ENCODE results near the gene AGBL4. TPM values are rescaled to one million over a fixed set of nuclear protein-coding genes. Genes with fewer than 3 reads are reported as not detected.

AGBL4 gene
- total and polyA plus RNA-seq, 9 of the 15 experiments (the other 6 are each of a cell fraction or from before 2014, with no cell fraction given), result 0.11 TPM; not detected in 7

GRCh38 chr1:48687282-48688045, 1336.3 kb downstream of the AGBL4 start:
- ChIA-PET POLR2A (interaction anchor here (0.6 kb wide), 1 partner anchor 9 kb away, joined by 3 read pairs; no protein-coding TSS in a partner anchor), CTCF (ENCODE audit: low intra/inter-chr PET ratio) (interaction anchor here (0.6 kb wide), 1 partner anchor 1646 kb away, joined by 3 read pairs; no protein-coding TSS in a partner anchor)
- H3K9ac ChIP-seq (ENCODE audit: insufficient read depth in 1 of 2, low read depth in 2 of 2, low read length in 2 of 2), result no peak overlapping the region
- WGBS (ENCODE audit: insufficient coverage, low coverage, missing lambda C conversion rate), result 0% methylated on average over 11 of the region's 13 CpGs
- FAIRE-seq, result no peak
- H3K4me3 ChIP-seq, result no peak overlapping the region
- H3K79me2 ChIP-seq (ENCODE audit: control insufficient read depth, insufficient read depth, low read length), result no peaks in the 10 kb centered on the region
- no peaks in the 10 kb centered on the region; a peak in 1 of 5 replicates for H3K27me3 ChIP-seq (ENCODE audit: control insufficient read depth in 2 of 2, insufficient read depth in 2 of 2, low read length in 2 of 2)
- H3K4me1 ChIP-seq (replicated peaks in 1 of 2; ENCODE audit: control insufficient read depth in 2 of 2, insufficient read depth in 2 of 2, low read length in 2 of 2), result no peaks in the 10 kb centered on the region
- no peak for DNase-seq (ENCODE audit: extremely low read depth in 1 of 4, low spot score in 3 of 4)
- in situ Hi-C loops (cut with MboI) (no loop called here), intact Hi-C loops (cut with micrococcal nuclease) (no loop called here)
- no peaks in the 10 kb centered on the region for H3K9me1 ChIP-seq (ENCODE audit: control insufficient read depth, insufficient read depth, low read length)
- no TSS peak for BruUV-seq (replicated peaks)
- no peak for TF ChIP-seq SUPT5H (IDR thresholded peaks at IDR 0.05)
- H3K27ac ChIP-seq (ENCODE audit: extremely low read depth, low read depth, low read length), result no peak overlapping the region
- no peaks in the 10 kb centered on the region for H4K20me1 ChIP-seq (replicated peaks; ENCODE audit: control insufficient read depth, insufficient read depth, low read length)
- no peaks in the 10 kb centered on the region for H3K36me3 ChIP-seq (ENCODE audit: control insufficient read depth, insufficient read depth, low read length)
- ATAC-seq, result no peak
- no peaks in the 10 kb centered on the region for H3K9me3 ChIP-seq (replicated peaks; ENCODE audit: control insufficient read depth, insufficient read depth, low read depth, low read length)
- no peak overlapping the region for H2AFZ ChIP-seq (ENCODE audit: low read depth, low read length)
- H3K4me2 ChIP-seq (ENCODE audit: insufficient read depth, low read length), result no peak overlapping the region

GRCh38 chr1:48686159-48686558, 1337.6 kb downstream of the AGBL4 start:
- Histone ChIP-seq H2AFZ (ENCODE audit: low read depth, low read length) (no peak overlapping the region), H3K4me1 (replicated peaks in 1 of 2; ENCODE audit: control insufficient read depth in 2 of 2, insufficient read depth in 2 of 2, low read length in 2 of 2) (no peaks in the 10 kb centered on the region), H3K9ac (ENCODE audit: insufficient read depth in 1 of 2, low read depth in 2 of 2, low read length in 2 of 2) (no peak overlapping the region), H3K9me1 (ENCODE audit: control insufficient read depth, insufficient read depth, low read length) (no peaks in the 10 kb centered on the region), H4K20me1 (replicated peaks; ENCODE audit: control insufficient read depth, insufficient read depth, low read length) (no peaks in the 10 kb centered on the region), H3K27me3 (ENCODE audit: control insufficient read depth in 2 of 2, insufficient read depth in 2 of 2, low read length in 2 of 2) (no peaks in the 10 kb centered on the region; a peak in 1 of 5 replicates), H3K4me2 (ENCODE audit: insufficient read depth, low read length) (no peak overlapping the region), H3K36me3 (ENCODE audit: control insufficient read depth, insufficient read depth, low read length) (no peaks in the 10 kb centered on the region), H3K4me3 (no peak overlapping the region), H3K9me3 (replicated peaks; ENCODE audit: control insufficient read depth, insufficient read depth, low read depth, low read length) (no peaks in the 10 kb centered on the region), H3K79me2 (ENCODE audit: control insufficient read depth, insufficient read depth, low read length) (no peaks in the 10 kb centered on the region), H3K27ac (ENCODE audit: extremely low read depth, low read depth, low read length) (no peak overlapping the region)
- ATAC-seq (no peak), DNase-seq (ENCODE audit: extremely low read depth in 1 of 4, low spot score in 3 of 4) (no peak), FAIRE-seq (no peak)
- ChIA-PET CTCF (ENCODE audit: low intra/inter-chr PET ratio) (no interaction called here), POLR2A (no interaction called here)
- in situ Hi-C loops (cut with MboI), result no loop called here
- no TSS peak for BruUV-seq (replicated peaks)
- WGBS (ENCODE audit: insufficient coverage, low coverage, missing lambda C conversion rate), result 1% methylated on average over 5 of the region's 5 CpGs
- TF ChIP-seq HMG20B (CRISPR knock-in tag; IDR thresholded peaks at IDR 0.05) (no peak), ZBTB43 (CRISPR knock-in tag; IDR thresholded peaks at IDR 0.05) (no peak), ZBTB12 (CRISPR knock-in tag; IDR thresholded peaks at IDR 0.05) (no peak), HNRNPH1 (optimal IDR thresholded peaks at IDR 0.05; ENCODE audit: low read depth, low read length) (no peak), ZFP36 (IDR thresholded peaks at IDR 0.05; ENCODE audit: low read depth, low read length, partially characterized antibody) (no peak), ZNF778 (CRISPR knock-in tag; IDR thresholded peaks at IDR 0.05) (no peak)
- intact Hi-C loops (cut with micrococcal nuclease), result no loop called here
